ENCODE results near the gene DPEP1. TPM values are rescaled to one million over a fixed set of nuclear protein-coding genes. Genes with fewer than 3 reads are reported as not detected.
A peak's percentile ranks its signal among the peaks of the same experiment; 100 is the strongest.

The DPEP1 gene
- total RNA-seq, 1 experiment from 2014 or later: 1.1 TPM

DNA sequence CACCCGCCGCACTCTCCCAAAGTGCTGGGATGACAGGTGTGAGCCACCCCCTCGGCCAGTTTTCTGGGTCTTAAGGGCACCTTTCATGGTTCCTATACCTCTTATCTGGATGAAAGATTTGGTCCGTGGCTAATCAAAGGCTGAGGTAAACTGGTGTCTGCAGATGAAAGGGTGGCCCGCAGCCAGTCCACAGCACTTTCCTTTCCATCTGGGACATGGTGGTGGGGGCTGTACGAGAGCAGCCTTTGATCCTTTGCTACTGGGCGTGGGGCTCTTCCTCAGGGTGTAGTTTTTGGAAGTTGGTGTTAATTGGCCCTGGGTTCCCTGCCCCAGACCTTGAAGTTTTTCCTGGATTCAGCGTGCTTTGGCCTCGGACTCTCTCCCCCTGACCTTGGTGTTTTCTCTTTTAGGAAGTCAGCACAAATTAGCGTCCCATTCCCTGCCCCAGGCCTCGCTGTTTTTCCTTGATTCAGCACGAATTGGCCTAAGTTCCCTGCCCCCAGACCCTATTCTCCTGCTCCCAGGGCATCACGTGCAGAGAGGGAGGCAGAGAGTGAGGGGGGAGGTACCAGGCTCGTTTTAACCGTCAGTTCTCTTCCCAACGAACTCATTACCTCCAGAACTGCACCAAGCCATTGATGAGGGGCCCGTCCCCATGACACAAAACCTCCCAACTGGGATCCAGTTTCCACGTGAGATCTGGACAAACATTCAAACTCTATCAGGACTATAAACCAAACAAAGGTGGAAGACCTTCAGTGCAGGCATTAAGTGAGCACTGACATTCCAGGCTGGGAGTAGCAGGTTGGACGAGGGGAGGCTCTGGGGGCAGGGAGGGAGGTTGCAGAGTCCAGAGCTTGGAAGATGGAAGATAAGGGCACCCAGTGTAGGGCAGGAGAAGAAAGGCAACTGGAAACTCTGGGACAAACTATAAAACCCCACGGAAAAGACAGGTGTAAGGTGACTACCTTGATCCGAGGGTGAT, 11.6 kb downstream of the DPEP1 start:
- no peak for DNase-seq (ENCODE audit: low read depth, low spot score)
- ChIA-PET POLR2A (no interaction called here), RAD21 (ENCODE audit: low non-redundant PET in 1 of 2, low total read pairs in 2 of 2, uncharacterized antibody in 2 of 2, unreplicated experiment in 2 of 2) (no interaction called here)

GRCh38 chr16:89629827-89630610, 16.6 kb downstream of the DPEP1 start:
- no peak overlapping the region for H2AFZ ChIP-seq (ENCODE audit: low read depth, low read length, poor library complexity, severe bottlenecking)
- peaks cover 13 to 22% of the 10 kb centered on the region in 2 experiments for H3K4me1 ChIP-seq (ENCODE audit: control insufficient read depth in 1 of 2, insufficient read depth in 2 of 2, low read length in 2 of 2)
- DNase-seq (ENCODE audit: low read depth, low spot score) (no peak), ATAC-seq (no peak)
- RAD21 ChIA-PET (ENCODE audit: low non-redundant PET in 1 of 2, low total read pairs in 2 of 2, uncharacterized antibody in 2 of 2, unreplicated experiment in 2 of 2): no interaction called here
- BruUV-seq (replicated peaks): no TSS peak
- H3K27ac ChIP-seq (ENCODE audit: low read depth, low read length): no peak overlapping the region
- H3K9ac ChIP-seq (ENCODE audit: low read length): no peak overlapping the region
- TF ChIP-seq RAD21 (IDR thresholded peaks at IDR 0.05; ENCODE audit: low read depth): no peak
- H3K9me3 ChIP-seq (ENCODE audit: control insufficient read depth in 1 of 2, insufficient read depth in 1 of 2, low read depth in 1 of 2, low read length in 2 of 2): peaks cover 0 to 8% of the 10 kb centered on the region in 2 experiments; a peak in 1 of 4 replicates
- H3K4me2 ChIP-seq (ENCODE audit: low read length): no peak overlapping the region
- H3K79me2 ChIP-seq (ENCODE audit: insufficient read depth, low read length): no peaks in the 10 kb centered on the region
- intact Hi-C loops (cut with micrococcal nuclease): no loop called here
- H4K20me1 ChIP-seq (ENCODE audit: insufficient read depth): no peaks in the 10 kb centered on the region
- no peaks in the 10 kb centered on the region for H3K36me3 ChIP-seq (ENCODE audit: control insufficient read depth in 1 of 2, insufficient read depth in 2 of 2, low read length in 2 of 2)
- CTCF ChIA-PET: no interaction called here
- POLR2A ChIA-PET: no interaction called here
- no peak overlapping the region for H3K4me3 ChIP-seq (replicated peaks in 1 of 2; ENCODE audit: low read depth in 1 of 2, low read length in 2 of 2)
- peaks cover 12% of the 10 kb centered on the region for H3K27me3 ChIP-seq (ENCODE audit: insufficient read depth, low read length)
- H3K9me2 ChIP-seq (ENCODE audit: insufficient read depth): no peaks in the 10 kb centered on the region

More for the DNA sequence above, 11.6 kb downstream of the DPEP1 start:
- Histone ChIP-seq H3K9ac (ENCODE audit: low read length) (no peak overlapping the region), H2AFZ (ENCODE audit: low read depth, low read length, poor library complexity, severe bottlenecking) (no peak overlapping the region), H3K4me3 (replicated peaks in 1 of 2; ENCODE audit: low read depth in 1 of 2, low read length in 2 of 2) (no peak overlapping the region), H3K9me2 (ENCODE audit: insufficient read depth) (no peaks in the 10 kb centered on the region), H3K79me2 (ENCODE audit: insufficient read depth, low read length) (no peaks in the 10 kb centered on the region), H3K4me2 (ENCODE audit: low read length) (no peak overlapping the region), H3K9me3 (ENCODE audit: control insufficient read depth in 1 of 2, insufficient read depth in 1 of 2, low read depth in 1 of 2, low read length in 2 of 2) (peaks cover 0 to 6% of the 10 kb centered on the region in 2 experiments; a peak in 1 of 4 replicates), H4K20me1 (ENCODE audit: insufficient read depth) (no peaks in the 10 kb centered on the region), H3K27me3 (ENCODE audit: insufficient read depth, low read length) (no peaks in the 10 kb centered on the region), H3K36me3 (ENCODE audit: control insufficient read depth in 1 of 2, insufficient read depth in 2 of 2, low read length in 2 of 2) (no peaks in the 10 kb centered on the region), H3K27ac (ENCODE audit: low read depth, low read length) (no peak overlapping the region), H3K4me1 (ENCODE audit: control insufficient read depth in 1 of 2, insufficient read depth in 2 of 2, low read length in 2 of 2) (no peaks in the 10 kb centered on the region; a peak in 1 of 4 replicates)
- intact Hi-C loops (cut with micrococcal nuclease): no loop called here
- CTCF ChIA-PET: no interaction called here
- TF ChIP-seq TCF7L2 (IDR thresholded peaks at IDR 0.05; ENCODE audit: borderline replicate concordance, extremely low read depth, insufficient read depth, insufficient read length): peak; percentile 89
- TF ChIP-seq EZH2phosphoT487 (IDR thresholded peaks at IDR 0.05; ENCODE audit: borderline replicate concordance): no peak
- peak; percentile 25; the same call in 1 of the 2 replicates for ATAC-seq
- no TSS peak for BruUV-seq (replicated peaks)
